Caco-2 (cell line): ENCODE data around the gene WDR11. TPM values are rescaled to one million over a fixed set of nuclear protein-coding genes. Genes with fewer than 3 reads are reported as not detected.

Experiments
- BruUV-seq: library from RNA; stranded (reverse); fragments of 400-500 nt; replicated peaks from 2 replicates; lab custom pipeline; 2021; lab: Mats Ljungman, UMichigan
- CTCF ChIA-PET: fragments of 300-600 bp; sonication (Branson Sonifier 250); formaldehyde crosslinking; loops from one replicate; lab custom pipeline; 2022; ENCODE audit warnings: antibody characterized with exemption; lab: Charles Lee
- POLR2A ChIA-PET: fragments of 300-600 bp; sonication (Branson Sonifier 250); formaldehyde crosslinking; loops from one replicate; lab custom pipeline; 2022; ENCODE audit warnings: antibody characterized with exemption; lab: Charles Lee
- DNase-seq, 2 experiments: peaks; one replicate each; pipeline versions ENCODE4 v3.0.0 to v3.0.0-alpha.2; 2020 to 2022
- H3K27me3 ChIP-seq: replicated peaks from 2 replicates; pipeline ENCODE4 v1.6.0; 2011; ENCODE audit warnings: low read length; ENCODE audit not compliant: control insufficient read depth, insufficient read depth
- H3K36me3 ChIP-seq: 2 replicates; pipeline ENCODE4 v1.5.1; 2011; ENCODE audit warnings: low read length; ENCODE audit not compliant: control insufficient read depth, insufficient read depth
- H3K4me1 ChIP-seq: fragments of 250-450 bp; sonication (Bioruptor Pico); 2 replicates; pipeline ENCODE4 v1.5.1; 2020; ENCODE audit warnings: mild to moderate bottlenecking
- H3K4me3 ChIP-seq: 2 replicates; pipeline ENCODE4 v1.5.1; 2011; ENCODE audit warnings: low read depth, mild to moderate bottlenecking, control low read depth, low read length
- H3K9me3 ChIP-seq: fragments of 250-450 bp; sonication (Bioruptor Pico); 2 replicates; pipeline ENCODE4 v1.5.1; 2020; ENCODE audit warnings: mild to moderate bottlenecking, moderate library complexity
- H3K27ac Mint-ChIP-seq: one replicate; pipeline ENCODE4 v1.8.0; 2022; ENCODE audit warnings: mixed read lengths; ENCODE audit not compliant: unreplicated experiment
- H3K27me3 Mint-ChIP-seq: one replicate; pipeline ENCODE4 v1.8.0; 2022; ENCODE audit warnings: mixed read lengths; ENCODE audit not compliant: insufficient read depth, unreplicated experiment
- H3K36me3 Mint-ChIP-seq: one replicate; pipeline ENCODE4 v1.8.0; 2022; ENCODE audit warnings: mild to moderate bottlenecking, mixed read lengths; ENCODE audit not compliant: insufficient read depth, unreplicated experiment
- H3K4me1 Mint-ChIP-seq: one replicate; pipeline ENCODE4 v1.8.0; 2022; ENCODE audit warnings: low read depth, mixed read lengths; ENCODE audit not compliant: unreplicated experiment
- H3K4me3 Mint-ChIP-seq: one replicate; pipeline ENCODE4 v1.8.0; 2022; ENCODE audit warnings: mild to moderate bottlenecking, moderate library complexity, mixed read lengths; ENCODE audit not compliant: unreplicated experiment
- H3K9me3 Mint-ChIP-seq: one replicate; pipeline ENCODE4 v1.8.0; 2022; ENCODE audit warnings: mixed read lengths; ENCODE audit not compliant: unreplicated experiment
- intact Hi-C: fragments of 100-400 bp; cut with micrococcal nuclease; formaldehyde crosslinking; loops from one replicate; pipeline ENCODE4 v1.10.0; 2022; ENCODE audit not compliant: unreplicated experiment
- total RNA-seq: library from RNA; stranded (reverse); gene quantifications from 2 replicates; pipeline ENCODE4 v1.2.3, GENCODE V29; 2022
- TF ChIP-seq, protein P1 (sequence below), 2 experiments: fragments of 200-600 bp in 1 of 2; IDR thresholded peaks; 1 replicate in 1 of 2; 2 replicates in 1 of 2; pipeline versions ENCODE4 v1.5.1 to v1.8.0; 2011 to 2022; ENCODE audit warnings: antibody characterized with exemption in 1 of 2, control low read depth in 1 of 2, inconsistent platforms in 1 of 2, low read depth in 1 of 2, low read length in 1 of 2, mild to moderate bottlenecking in 1 of 2, moderate library complexity in 1 of 2; ENCODE audit not compliant: insufficient read depth in 1 of 2, severe bottlenecking in 1 of 2, unreplicated experiment in 1 of 2

The WDR11 gene
- total RNA-seq, 1 experiment from 2014 or later = 59.2 TPM

DNA sequence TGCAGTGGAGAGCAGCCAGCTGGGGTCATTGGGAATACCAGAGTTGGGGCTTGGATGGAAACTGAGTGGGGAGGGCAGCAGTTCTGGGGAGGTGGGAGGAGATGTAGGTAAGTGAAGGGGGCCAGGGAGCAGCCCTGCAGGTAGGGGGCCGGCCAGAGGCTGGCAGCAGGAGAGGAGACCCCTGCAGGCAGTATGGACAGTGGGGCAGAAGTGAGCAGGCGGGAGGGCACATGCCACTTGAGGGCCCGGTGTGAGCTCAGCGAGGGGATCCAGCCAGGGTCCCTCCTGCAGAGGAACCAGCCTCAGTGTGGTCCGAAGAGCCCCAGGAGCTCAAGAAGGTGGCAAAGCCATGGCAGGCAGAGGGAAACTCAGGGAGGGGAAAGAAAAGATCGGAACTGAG, 75.4 kb downstream of the WDR11 start:
- Mint-ChIP-seq H3K36me3 (no peaks in the 10 kb centered on the region), H3K27ac (no peak overlapping the region), H3K4me1 (no peaks in the 10 kb centered on the region), H3K27me3 (no peaks in the 10 kb centered on the region), H3K9me3 (no peaks in the 10 kb centered on the region), H3K4me3 (no peak overlapping the region)
- Histone ChIP-seq H3K36me3 (no peaks in the 10 kb centered on the region), H3K4me3 (no peak overlapping the region), H3K4me1 (no peaks in the 10 kb centered on the region), H3K27me3 (no peaks in the 10 kb centered on the region), H3K9me3 (no peaks in the 10 kb centered on the region)
- POLR2A ChIA-PET = no interaction called here
- TF ChIP-seq, protein P1, sequence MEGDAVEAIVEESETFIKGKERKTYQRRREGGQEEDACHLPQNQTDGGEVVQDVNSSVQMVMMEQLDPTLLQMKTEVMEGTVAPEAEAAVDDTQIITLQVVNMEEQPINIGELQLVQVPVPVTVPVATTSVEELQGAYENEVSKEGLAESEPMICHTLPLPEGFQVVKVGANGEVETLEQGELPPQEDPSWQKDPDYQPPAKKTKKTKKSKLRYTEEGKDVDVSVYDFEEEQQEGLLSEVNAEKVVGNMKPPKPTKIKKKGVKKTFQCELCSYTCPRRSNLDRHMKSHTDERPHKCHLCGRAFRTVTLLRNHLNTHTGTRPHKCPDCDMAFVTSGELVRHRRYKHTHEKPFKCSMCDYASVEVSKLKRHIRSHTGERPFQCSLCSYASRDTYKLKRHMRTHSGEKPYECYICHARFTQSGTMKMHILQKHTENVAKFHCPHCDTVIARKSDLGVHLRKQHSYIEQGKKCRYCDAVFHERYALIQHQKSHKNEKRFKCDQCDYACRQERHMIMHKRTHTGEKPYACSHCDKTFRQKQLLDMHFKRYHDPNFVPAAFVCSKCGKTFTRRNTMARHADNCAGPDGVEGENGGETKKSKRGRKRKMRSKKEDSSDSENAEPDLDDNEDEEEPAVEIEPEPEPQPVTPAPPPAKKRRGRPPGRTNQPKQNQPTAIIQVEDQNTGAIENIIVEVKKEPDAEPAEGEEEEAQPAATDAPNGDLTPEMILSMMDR (IDR thresholded peaks at IDR 0.05; ENCODE audit: insufficient read depth in 1 of 2, low read depth in 1 of 2, low read length in 1 of 2, severe bottlenecking in 1 of 2, unreplicated experiment in 1 of 2) = no peak
- intact Hi-C loops = no loop called here
- DNase-seq = no peak
- BruUV-seq = no TSS peak
- CTCF ChIA-PET = no interaction called here

DNA sequence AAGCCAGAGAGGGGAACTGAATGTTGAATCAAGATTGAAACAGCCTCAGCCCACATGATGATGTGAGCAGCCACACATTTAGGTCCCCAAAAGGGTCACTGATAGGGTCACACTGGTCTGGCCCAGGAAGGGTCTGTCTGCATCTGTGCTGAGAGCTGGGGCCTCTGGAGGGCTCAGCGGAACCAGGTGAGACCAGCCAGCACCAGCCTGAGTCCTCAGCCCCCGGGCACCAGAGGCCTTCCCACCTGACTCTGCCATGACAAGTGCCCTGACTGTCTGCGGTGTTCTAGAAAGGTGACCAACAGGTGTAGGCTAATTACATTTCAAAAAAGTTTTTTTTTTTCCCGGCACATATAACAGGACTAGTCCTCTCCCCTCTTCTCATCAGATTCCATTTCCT, 76.2 kb downstream of the WDR11 start:
- no peaks in the 10 kb centered on the region for H3K27me3 Mint-ChIP-seq
- TF ChIP-seq, protein P1 (IDR thresholded peaks at IDR 0.05; ENCODE audit: insufficient read depth in 1 of 2, low read depth in 1 of 2, low read length in 1 of 2, severe bottlenecking in 1 of 2, unreplicated experiment in 1 of 2) = no peak
- H3K27me3 ChIP-seq = no peaks in the 10 kb centered on the region
- no peaks in the 10 kb centered on the region for H3K4me1 Mint-ChIP-seq
- no peak overlapping the region for H3K27ac Mint-ChIP-seq
- no peaks in the 10 kb centered on the region for H3K9me3 ChIP-seq
- DNase-seq = no peak
- H3K36me3 ChIP-seq = no peaks in the 10 kb centered on the region
- no TSS peak for BruUV-seq
- no peak overlapping the region for H3K4me3 Mint-ChIP-seq
- intact Hi-C loops = no loop called here
- H3K9me3 Mint-ChIP-seq = no peaks in the 10 kb centered on the region
- CTCF ChIA-PET = no interaction called here
- POLR2A ChIA-PET = no interaction called here
- no peak overlapping the region for H3K4me3 ChIP-seq
- H3K36me3 Mint-ChIP-seq = no peaks in the 10 kb centered on the region
- no peaks in the 10 kb centered on the region for H3K4me1 ChIP-seq

DNA sequence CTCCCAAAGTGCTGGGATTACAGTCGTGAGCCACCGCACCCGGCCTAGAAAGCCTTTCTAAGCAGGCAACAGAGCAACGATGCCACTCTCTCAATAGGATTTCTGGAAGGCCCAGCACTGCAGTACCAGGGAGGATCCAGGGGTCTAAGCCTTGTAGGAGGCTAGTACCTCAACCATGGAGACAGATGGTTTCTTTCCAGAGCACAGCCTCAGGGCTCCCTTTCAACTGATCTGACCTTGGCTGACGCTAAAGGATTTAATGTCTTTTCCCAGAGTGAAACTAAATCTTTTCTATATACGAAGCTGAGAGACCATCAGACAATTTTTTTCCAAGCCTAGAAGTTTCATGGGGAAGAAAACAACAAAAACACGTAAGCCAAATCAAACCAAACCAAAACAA, 78.0 kb downstream of the WDR11 start:
- DNase-seq = peak in 1 of 2 experiments; percentile 5
- H3K27ac Mint-ChIP-seq = no peak overlapping the region
- H3K9me3 ChIP-seq = no peaks in the 10 kb centered on the region
- no peaks in the 10 kb centered on the region for H3K9me3 Mint-ChIP-seq
- H3K27me3 ChIP-seq = no peaks in the 10 kb centered on the region
- TF ChIP-seq, protein P1 (IDR thresholded peaks at IDR 0.05; ENCODE audit: insufficient read depth in 1 of 2, low read depth in 1 of 2, low read length in 1 of 2, severe bottlenecking in 1 of 2, unreplicated experiment in 1 of 2) = no peak
- no peaks in the 10 kb centered on the region for H3K36me3 ChIP-seq
- no peaks in the 10 kb centered on the region for H3K4me1 ChIP-seq
- intact Hi-C loops = no loop called here
- H3K36me3 Mint-ChIP-seq = no peaks in the 10 kb centered on the region
- H3K27me3 Mint-ChIP-seq = no peaks in the 10 kb centered on the region
- POLR2A ChIA-PET = no interaction called here
- H3K4me1 Mint-ChIP-seq = no peaks in the 10 kb centered on the region
- no TSS peak for BruUV-seq
- no peak overlapping the region for H3K4me3 ChIP-seq
- H3K4me3 Mint-ChIP-seq = no peak overlapping the region
- CTCF ChIA-PET = no interaction called here
